ENCODE data around the gene PEPD. TPM values are rescaled to one million over a fixed set of nuclear protein-coding genes. Genes with fewer than 3 reads are reported as not detected.

PEPD gene
- total and polyA plus RNA-seq, 10 of the 15 experiments (the other 5 are each of a cell fraction or from before 2014, with no cell fraction given), result 1.4 to 52.0 (median 20.2) TPM

- TF ChIP-seq CHD1 (IDR thresholded peaks at IDR 0.05; ENCODE audit: low read depth, low read length) (no peak), ZNF274 (IDR thresholded peaks at IDR 0.05; ENCODE audit: insufficient read depth, insufficient read length) (no peak), NRF1 (conservative IDR thresholded peaks at IDR 0.05; ENCODE audit: low read depth, low read length) (no peak), PAX8 (IDR thresholded peaks at IDR 0.05) (no peak), ETV6 (conservative IDR thresholded peaks at IDR 0.05 in 1 of 2, IDR thresholded peaks at IDR 0.05 in 1 of 2; ENCODE audit: borderline replicate concordance in 1 of 2, low read depth in 1 of 2) (no peak), RFX5 (IDR thresholded peaks at IDR 0.05; ENCODE audit: low read depth, low read length) (no peak), EZH2 (IDR thresholded peaks at IDR 0.05; ENCODE audit: borderline replicate concordance, control insufficient read depth, low read depth, low read length) (no peak), ZBTB11 (CRISPR knock-in tag; IDR thresholded peaks at IDR 0.05) (no peak), TARDBP (IDR thresholded peaks at IDR 0.05; ENCODE audit: borderline replicate concordance) (no peak), YY1 (IDR thresholded peaks at IDR 0.05; ENCODE audit: low read depth, low read length) (no peak)
- H3K79me2 ChIP-seq (ENCODE audit: control insufficient read depth, insufficient read depth, low read length), result no peaks in the 10 kb centered on the region
- H3K27ac ChIP-seq (ENCODE audit: control insufficient read depth, insufficient read depth), result no peak overlapping the region
- H3K36me3 ChIP-seq (ENCODE audit: control insufficient read depth in 2 of 2, insufficient read depth in 2 of 2, low read length in 1 of 2), result no peaks in the 10 kb centered on the region
- no peaks in the 10 kb centered on the region for H3K4me1 ChIP-seq (ENCODE audit: control insufficient read depth, insufficient read depth, low read length)
- in situ Hi-C loops (cut with MboI) (no loop called here), intact Hi-C loops (cut with micrococcal nuclease; ENCODE audit: unreplicated experiment) (no loop called here)
- FAIRE-seq (no peak), ATAC-seq (no peak), DNase-seq (ENCODE audit: low read depth, low spot score) (no peak)
- WGBS (ENCODE audit: insufficient coverage, insufficient replicate concordance, low lambda C conversion rate, missing lambda C conversion rate), result 77% methylated on average over 10 of the region's 10 CpGs
- CTCF ChIA-PET, result no interaction called here
- no peaks in the 10 kb centered on the region for H4K20me1 ChIP-seq (ENCODE audit: control insufficient read depth, insufficient read depth)
- H3K4me3 ChIP-seq, result no peak overlapping the region
- no peaks in the 10 kb centered on the region for H3K27me3 ChIP-seq (replicated peaks in 1 of 2; ENCODE audit: control insufficient read depth in 2 of 2, insufficient read depth in 2 of 2, low read length in 1 of 2)
- BruUV-seq (replicated peaks), result no TSS peak
- SMC1A ChIA-PET (ENCODE audit: uncharacterized antibody, unreplicated experiment), result no interaction called here
- RAD21 ChIA-PET (ENCODE audit: unreplicated experiment), result no interaction called here
- POLR2A ChIA-PET, result no interaction called here
- no peak overlapping the region for H3K9ac ChIP-seq (ENCODE audit: control insufficient read depth, insufficient read depth, low read length)
- no peak overlapping the region for H3K4me2 ChIP-seq (ENCODE audit: control insufficient read depth, insufficient read depth)
- H2AFZ ChIP-seq (ENCODE audit: control insufficient read depth, low read depth, low read length), result no peak overlapping the region
- H3K9me3 ChIP-seq (replicated peaks; ENCODE audit: control insufficient read depth, insufficient read depth, low read length), result no peaks in the 10 kb centered on the region
Observed at GRCh38 chr19:33463199-33463598, 58.4 kb downstream of the PEPD start.
